Effector memory CD4-positive, alpha-beta T cell (primary cell): ENCODE measurements around the gene SSTR5.

ENCODE experiments used
- DNase-seq, 3 donors: peaks; one replicate each; pipeline ENCODE4 v3.0.0-alpha.2; 2020
- H3K27ac ChIP-seq: 2 replicates; pipeline ENCODE4 v1.7.0; 2013; ENCODE audit warnings: mild to moderate bottlenecking, low read length, moderate library complexity; ENCODE audit not compliant: insufficient read depth, poor library complexity, severe bottlenecking
- H3K27me3 ChIP-seq: replicated peaks from 2 replicates; pipeline ENCODE4 v1.7.0; 2013; ENCODE audit warnings: mild to moderate bottlenecking, low read length; ENCODE audit not compliant: insufficient read depth, control insufficient read depth, poor library complexity, severe bottlenecking
- H3K36me3 ChIP-seq: 2 replicates; pipeline ENCODE4 v1.7.0; 2013; ENCODE audit warnings: mild to moderate bottlenecking, low read length, moderate library complexity; ENCODE audit not compliant: control insufficient read depth, insufficient read depth
- H3K4me1 ChIP-seq: 2 replicates; pipeline ENCODE4 v1.7.0; 2013; ENCODE audit warnings: low read length, mild to moderate bottlenecking; ENCODE audit not compliant: control insufficient read depth, insufficient read depth, poor library complexity, severe bottlenecking
- H3K4me3 ChIP-seq: 2 replicates; pipeline ENCODE4 v1.7.0; 2013; ENCODE audit warnings: low read length, low read depth, mild to moderate bottlenecking; ENCODE audit not compliant: insufficient read depth, poor library complexity, severe bottlenecking
- H3K9me3 ChIP-seq: 2 replicates; pipeline ENCODE4 v1.7.0; 2013; ENCODE audit warnings: mild to moderate bottlenecking, low read length, moderate library complexity; ENCODE audit not compliant: control insufficient read depth

The SSTR5 gene

DNA sequence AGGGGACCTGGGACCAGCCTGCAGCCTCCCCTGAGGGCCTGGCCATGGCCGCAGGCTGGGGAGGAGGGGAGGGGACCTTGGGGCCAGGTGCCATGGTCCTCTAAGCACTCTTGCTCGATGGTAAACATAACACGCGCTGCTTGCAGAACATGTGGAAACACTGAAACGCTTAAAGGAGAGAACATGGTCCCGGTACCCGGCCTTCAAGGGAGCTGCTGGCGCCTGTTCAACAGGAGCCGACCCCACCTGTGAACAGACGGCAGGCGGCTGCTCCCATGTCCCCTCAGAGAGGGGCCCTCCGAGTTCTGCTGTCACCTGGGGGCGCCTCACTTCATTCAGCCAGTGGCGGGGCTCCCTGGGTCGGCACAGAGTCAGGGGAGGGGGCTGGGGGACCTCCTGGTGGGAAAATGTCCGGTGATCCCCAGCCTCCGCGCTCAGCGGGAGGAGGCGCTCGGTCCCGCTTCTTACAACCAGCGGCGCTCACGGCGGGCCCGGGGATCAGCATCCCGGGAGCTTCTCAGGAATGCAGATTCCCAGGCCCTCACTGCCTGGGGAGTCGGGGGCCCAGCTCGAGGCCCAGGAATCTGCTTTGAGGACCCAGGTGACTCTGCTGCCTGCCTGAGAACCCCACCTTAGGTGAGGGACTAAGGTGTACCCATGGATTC is 854 bp upstream of the SSTR5 start:
- Histone ChIP-seq H3K36me3 (no peaks in the 10 kb centered on the region), H3K9me3 (no peaks in the 10 kb centered on the region), H3K27ac (no peak overlapping the region), H3K4me1 (no peaks in the 10 kb centered on the region), H3K4me3 (no peak overlapping the region), H3K27me3 (peaks cover 24% of the 10 kb centered on the region)
- no peak for DNase-seq

DNA sequence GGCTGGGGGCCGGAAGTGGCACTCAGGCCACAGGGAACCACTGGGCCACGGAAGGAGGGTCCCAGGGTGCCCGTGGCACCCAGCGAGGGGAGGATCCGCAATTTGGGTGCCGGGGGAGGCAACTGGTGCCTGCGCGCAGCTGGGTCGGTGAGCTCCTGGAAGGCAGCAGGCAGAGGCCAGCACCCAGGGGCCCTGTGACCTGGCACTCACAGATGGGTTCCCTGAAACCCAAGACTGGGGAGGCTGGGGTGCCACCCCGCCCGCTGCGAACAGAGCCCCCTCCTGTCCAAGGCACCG is 663 bp downstream of the SSTR5 start:
- H3K4me3 ChIP-seq, result no peak overlapping the region
- H3K27ac ChIP-seq, result no peak overlapping the region
- no peak for DNase-seq
- H3K36me3 ChIP-seq, result no peaks in the 10 kb centered on the region
- H3K9me3 ChIP-seq, result no peaks in the 10 kb centered on the region
- H3K4me1 ChIP-seq, result no peaks in the 10 kb centered on the region
- peaks cover 19% of the 10 kb centered on the region for H3K27me3 ChIP-seq

DNA sequence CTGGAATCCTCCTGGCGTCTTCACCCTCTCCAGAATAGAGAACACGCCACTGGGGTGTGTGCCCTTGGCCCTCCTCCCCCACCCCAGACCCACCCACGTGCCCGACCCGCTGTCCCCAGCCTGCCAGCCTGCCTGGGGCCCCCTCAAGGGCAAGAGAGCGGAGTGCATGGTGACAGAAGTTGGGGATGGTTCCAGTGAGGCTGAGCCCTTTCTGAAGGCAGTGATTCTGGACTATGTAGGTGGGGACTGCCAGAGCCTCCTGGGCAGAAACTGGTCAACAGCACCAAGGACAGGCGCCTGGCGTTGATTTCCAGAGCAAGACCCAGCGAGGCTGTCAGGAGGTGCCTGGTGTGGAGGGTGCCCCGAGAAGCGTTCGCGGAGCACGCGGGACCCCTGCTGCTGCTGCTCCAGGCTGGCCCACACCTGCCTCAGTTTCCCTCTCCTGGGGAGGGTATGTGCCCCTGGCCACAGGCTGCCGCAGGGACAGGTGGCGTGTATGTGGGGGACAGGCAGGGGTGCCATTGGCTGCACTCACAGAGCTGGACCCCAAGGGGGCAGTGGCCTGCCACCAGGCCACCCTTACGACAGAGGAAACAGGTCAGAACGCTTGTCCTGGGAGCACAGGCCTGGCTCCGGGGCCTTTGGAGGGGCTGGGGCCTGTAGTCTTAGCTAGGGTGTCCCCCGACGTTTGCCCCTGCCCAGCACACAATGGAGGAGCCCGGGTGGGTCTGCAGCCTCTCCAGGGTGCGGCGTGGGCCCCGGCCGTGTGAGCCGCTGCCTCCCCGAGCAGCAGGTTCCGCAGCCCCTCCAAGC is 1.2 kb downstream of the SSTR5 start:
- DNase-seq, result no peak
- Histone ChIP-seq H3K36me3 (no peaks in the 10 kb centered on the region), H3K4me1 (no peaks in the 10 kb centered on the region), H3K27ac (no peak overlapping the region), H3K4me3 (no peak overlapping the region), H3K9me3 (no peaks in the 10 kb centered on the region), H3K27me3 (peaks cover 19% of the 10 kb centered on the region)

DNA sequence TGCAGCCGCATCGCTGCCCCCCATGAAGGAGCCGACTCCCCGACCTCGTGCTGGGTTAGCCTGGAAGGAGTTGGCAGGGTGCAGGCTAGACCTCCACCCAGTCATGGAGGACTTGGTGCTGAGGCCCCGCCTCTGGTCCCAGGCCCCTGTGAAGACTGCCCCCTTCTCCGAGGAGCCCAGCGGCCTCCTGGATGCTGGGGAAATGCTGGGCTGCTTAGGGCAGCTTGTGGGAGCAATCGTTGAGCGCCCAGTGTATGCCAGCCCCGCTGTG is 1.8 kb downstream of the SSTR5 start:
- H3K4me1 ChIP-seq, result no peaks in the 10 kb centered on the region
- DNase-seq, result no peak
- H3K27ac ChIP-seq, result no peak overlapping the region
- no peak overlapping the region for H3K4me3 ChIP-seq
- H3K9me3 ChIP-seq, result no peaks in the 10 kb centered on the region
- H3K27me3 ChIP-seq, result peaks cover 19% of the 10 kb centered on the region
- H3K36me3 ChIP-seq, result no peaks in the 10 kb centered on the region

DNA sequence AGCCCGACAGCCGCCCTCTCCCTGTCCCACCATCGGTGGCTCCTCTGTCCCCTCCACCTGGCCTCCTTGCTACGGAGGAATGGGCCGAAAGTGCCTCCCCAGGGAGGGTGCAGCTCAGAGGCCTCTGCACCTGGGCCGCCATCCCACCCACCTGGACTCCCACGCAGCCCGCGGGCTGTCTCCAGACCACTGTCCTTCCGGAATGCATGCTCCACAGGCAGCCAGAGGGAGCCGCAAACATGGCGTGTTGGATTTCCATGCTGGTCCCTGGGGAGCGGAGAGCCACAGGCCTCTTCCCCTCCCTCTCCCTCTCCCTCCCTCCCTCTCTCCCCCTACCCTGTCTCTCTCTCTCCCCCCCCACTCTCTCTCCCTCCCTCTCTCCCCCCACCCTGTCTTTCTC is 3.0 kb downstream of the SSTR5 start:
- Histone ChIP-seq H3K27ac (no peak overlapping the region), H3K36me3 (no peaks in the 10 kb centered on the region), H3K4me1 (no peaks in the 10 kb centered on the region), H3K9me3 (no peaks in the 10 kb centered on the region), H3K4me3 (no peak overlapping the region), H3K27me3 (peaks cover 19% of the 10 kb centered on the region)
- DNase-seq, result no peak

DNA sequence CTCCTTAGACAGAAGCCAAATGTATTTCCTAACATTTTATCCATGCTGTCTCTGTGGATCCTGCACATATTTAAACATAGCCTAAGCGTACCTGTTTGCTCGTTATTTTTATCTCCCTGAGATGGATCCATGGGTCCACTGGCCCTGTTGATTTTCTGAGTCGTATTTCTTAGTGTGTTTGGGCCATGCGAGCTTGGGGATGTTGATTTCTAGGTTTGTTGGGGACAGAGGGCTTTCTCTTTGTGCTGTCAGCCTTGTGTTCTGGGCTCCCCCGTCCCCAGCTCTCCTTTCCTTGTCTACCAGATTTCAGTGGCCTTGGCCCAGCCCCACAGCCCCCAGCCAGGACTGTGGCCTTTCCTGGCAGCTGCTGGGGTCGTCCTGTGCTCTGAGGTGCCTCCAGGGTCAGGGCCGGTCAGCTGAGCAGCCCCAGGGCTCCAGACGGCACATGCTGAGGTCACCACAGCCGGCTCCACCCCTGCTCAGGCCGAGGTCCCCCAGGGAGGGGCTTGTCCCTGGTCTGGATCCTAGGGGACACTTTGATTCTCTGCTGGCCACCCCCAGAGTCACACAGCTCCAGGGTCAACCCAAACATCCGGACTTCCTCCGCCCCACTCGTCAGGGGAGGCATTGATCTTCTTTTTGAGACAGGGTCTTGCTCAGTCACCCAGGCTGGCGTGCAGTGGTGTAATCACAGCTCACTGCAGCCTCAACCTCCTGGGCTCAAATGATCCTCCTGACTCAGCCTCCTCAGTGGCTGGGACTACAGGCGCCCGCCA is 4.4 kb downstream of the SSTR5 start:
- H3K27ac ChIP-seq, result no peak overlapping the region

DNA sequence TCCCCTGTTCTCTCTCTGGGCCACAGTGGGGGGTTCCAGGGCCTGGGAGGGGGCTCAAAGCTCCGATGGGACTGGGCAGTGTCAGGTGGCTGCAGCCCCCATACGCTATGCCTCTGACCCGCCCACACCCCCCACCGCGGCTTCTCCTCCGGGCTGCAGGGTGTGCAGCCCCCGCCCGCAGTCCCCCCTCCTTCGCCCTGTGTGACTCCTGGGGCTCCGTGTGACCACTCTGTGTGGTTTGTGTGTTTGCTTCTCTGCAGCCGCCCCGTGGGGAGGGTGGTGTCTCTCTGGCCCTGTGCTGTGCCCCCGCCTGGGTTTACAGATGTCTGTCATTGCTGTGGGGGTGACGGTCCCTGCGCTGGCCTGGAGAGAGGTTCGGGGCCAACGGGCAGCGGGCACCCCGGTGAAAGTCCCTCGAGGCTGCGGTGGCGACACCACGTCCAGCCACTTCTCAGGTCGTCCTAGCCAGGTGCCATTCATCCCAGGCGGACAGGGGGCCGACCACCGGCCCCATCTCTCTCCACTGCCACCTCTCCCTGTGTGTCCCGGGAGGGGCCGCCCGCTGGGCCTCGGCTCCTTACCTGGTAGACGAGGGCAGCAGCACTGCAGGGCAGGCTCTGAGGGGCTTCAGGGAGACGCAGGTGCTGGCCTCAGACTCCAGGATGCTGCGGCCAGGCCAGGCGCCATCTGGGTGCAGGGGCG is 5.5 kb downstream of the SSTR5 start:
- Histone ChIP-seq H3K27ac (no peak overlapping the region), H3K4me1 (no peaks in the 10 kb centered on the region), H3K9me3 (no peaks in the 10 kb centered on the region), H3K4me3 (no peak overlapping the region), H3K27me3 (peaks cover 23% of the 10 kb centered on the region), H3K36me3 (no peaks in the 10 kb centered on the region)
- DNase-seq, result no peak

More for the DNA sequence above, 4.4 kb downstream of the SSTR5 start:
- Histone ChIP-seq H3K36me3 (no peaks in the 10 kb centered on the region), H3K27me3 (peaks cover 19% of the 10 kb centered on the region), H3K4me3 (no peak overlapping the region), H3K9me3 (no peaks in the 10 kb centered on the region), H3K4me1 (no peaks in the 10 kb centered on the region)
- DNase-seq, result no peak

DNA sequence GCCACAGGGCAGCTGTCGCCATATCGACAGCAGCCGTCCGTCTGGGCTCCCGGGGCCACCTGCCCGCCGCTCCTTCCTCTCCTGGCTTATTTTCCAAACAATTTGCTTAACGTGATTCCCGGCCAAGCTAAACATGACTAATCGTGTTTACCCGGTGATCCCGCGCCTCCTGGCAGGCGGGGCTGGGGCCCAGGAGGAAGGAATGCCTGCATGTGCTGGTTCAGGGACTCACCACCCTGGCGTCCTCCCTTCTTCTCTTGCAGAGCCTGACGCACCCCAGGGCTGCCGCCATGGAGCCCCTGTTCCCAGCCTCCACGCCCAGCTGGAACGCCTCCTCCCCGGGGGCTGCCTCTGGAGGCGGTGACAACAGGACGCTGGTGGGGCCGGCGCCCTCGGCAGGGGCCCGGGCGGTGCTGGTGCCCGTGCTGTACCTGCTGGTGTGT is 6.1 kb downstream of the SSTR5 start:
- no peaks in the 10 kb centered on the region for H3K4me1 ChIP-seq
- H3K36me3 ChIP-seq, result no peaks in the 10 kb centered on the region
- no peak overlapping the region for H3K4me3 ChIP-seq
- no peak for DNase-seq
- H3K27ac ChIP-seq, result no peak overlapping the region
- no peaks in the 10 kb centered on the region for H3K9me3 ChIP-seq
- H3K27me3 ChIP-seq, result peaks cover 19% of the 10 kb centered on the region

DNA sequence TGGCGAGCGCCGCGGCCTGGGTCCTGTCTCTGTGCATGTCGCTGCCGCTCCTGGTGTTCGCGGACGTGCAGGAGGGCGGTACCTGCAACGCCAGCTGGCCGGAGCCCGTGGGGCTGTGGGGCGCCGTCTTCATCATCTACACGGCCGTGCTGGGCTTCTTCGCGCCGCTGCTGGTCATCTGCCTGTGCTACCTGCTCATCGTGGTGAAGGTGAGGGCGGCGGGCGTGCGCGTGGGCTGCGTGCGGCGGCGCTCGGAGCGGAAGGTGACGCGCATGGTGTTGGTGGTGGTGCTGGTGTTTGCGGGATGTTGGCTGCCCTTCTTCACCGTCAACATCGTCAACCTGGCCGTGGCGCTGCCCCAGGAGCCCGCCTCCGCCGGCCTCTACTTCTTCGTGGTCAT is 6.8 kb downstream of the SSTR5 start:
- no peak overlapping the region for H3K4me3 ChIP-seq
- H3K36me3 ChIP-seq, result no peaks in the 10 kb centered on the region
- no peaks in the 10 kb centered on the region for H3K4me1 ChIP-seq
- H3K27me3 ChIP-seq, result peaks cover 16% of the 10 kb centered on the region
- no peak overlapping the region for H3K27ac ChIP-seq
- no peak for DNase-seq
- no peaks in the 10 kb centered on the region for H3K9me3 ChIP-seq
